ENCODE data around the gene OR10H5. TPM values are rescaled to one million over a fixed set of nuclear protein-coding genes. Genes with fewer than 3 reads are reported as not detected.

The OR10H5 gene
- total RNA-seq, 1 experiment from 2014 or later, result not detected

GRCh38 chr19:15820646-15821045 lies 33.2 kb downstream of the OR10H5 start:
- CTCF ChIA-PET, result no interaction called here
- BruUV-seq (replicated peaks), result no TSS peak

DNA sequence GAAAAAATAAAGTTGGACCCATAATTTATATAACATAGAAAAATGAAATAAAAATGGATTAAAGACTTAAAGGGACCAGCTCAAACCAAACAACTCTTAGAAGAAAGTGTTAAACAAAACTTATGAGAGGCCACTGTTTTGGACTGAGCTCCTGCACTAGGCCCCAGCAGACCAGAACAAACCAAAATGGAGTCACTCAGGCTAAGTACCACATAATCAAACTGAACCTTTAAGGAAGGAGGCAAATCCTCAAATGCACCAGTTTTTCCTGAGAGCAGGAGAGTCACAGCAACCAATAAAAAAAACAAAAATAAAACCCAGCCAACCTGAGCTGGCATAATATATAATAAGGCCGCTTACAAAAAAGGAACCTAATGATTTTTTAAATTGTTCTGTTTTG lies 38.3 kb downstream of the OR10H5 start:
- no peaks in the 10 kb centered on the region for H3K9me3 ChIP-seq (ENCODE audit: control insufficient read depth, insufficient read depth, low read depth, low read length)
- in situ Hi-C loops (cut with HindIII; ENCODE audit: low pct_unique_long_range_greater_than_20kb, low sequenced_read_pairs) (no loop called here), intact Hi-C loops (cut with micrococcal nuclease; ENCODE audit: unreplicated experiment) (no loop called here)
- no peaks in the 10 kb centered on the region for H3K4me1 ChIP-seq (ENCODE audit: control insufficient read depth, insufficient read depth, low read length)
- no peaks in the 10 kb centered on the region; the same call in 1 of the 2 replicates for H3K36me3 ChIP-seq (ENCODE audit: control insufficient read depth, insufficient read depth, low read length)
- POLR2A ChIA-PET, result no interaction called here
- H3K27me3 ChIP-seq (ENCODE audit: control insufficient read depth, insufficient read depth, low read length), result no peaks in the 10 kb centered on the region
- CTCF ChIA-PET, result no interaction called here
- no peak overlapping the region for H3K4me3 ChIP-seq (ENCODE audit: low read depth in 2 of 2, low read length in 2 of 2)
- no peak for ATAC-seq
- BruUV-seq (replicated peaks), result no TSS peak
- no peak overlapping the region for H3K27ac ChIP-seq (ENCODE audit: low read length)
- TF ChIP-seq REST (IDR thresholded peaks at IDR 0.05; ENCODE audit: insufficient read depth in 1 of 2, low read depth in 2 of 2, low read length in 1 of 2) (no peak), TCF7L2 (IDR thresholded peaks at IDR 0.05; ENCODE audit: low read depth, low read length) (no peak), CTCF (IDR thresholded peaks at IDR 0.05) (no peak), POLR2AphosphoS5 (IDR thresholded peaks at IDR 0.05; ENCODE audit: low read depth, low read length) (no peak), SIN3A (IDR thresholded peaks at IDR 0.05; ENCODE audit: borderline replicate concordance, insufficient read depth, low read depth, low read length) (no peak)
- no peak for DNase-seq (ENCODE audit: low read depth, low spot score)

More at GRCh38 chr19:15820646-15821045, 33.2 kb downstream of the OR10H5 start:
- TF ChIP-seq CTCF (IDR thresholded peaks at IDR 0.05) (no peak), POLR2AphosphoS5 (IDR thresholded peaks at IDR 0.05; ENCODE audit: low read depth, low read length) (no peak), TCF7L2 (IDR thresholded peaks at IDR 0.05; ENCODE audit: low read depth, low read length) (no peak), REST (IDR thresholded peaks at IDR 0.05; ENCODE audit: insufficient read depth in 1 of 2, low read depth in 2 of 2, low read length in 1 of 2) (no peak), SIN3A (IDR thresholded peaks at IDR 0.05; ENCODE audit: borderline replicate concordance, insufficient read depth, low read depth, low read length) (no peak)
- POLR2A ChIA-PET, result no interaction called here
- in situ Hi-C loops (cut with HindIII; ENCODE audit: low pct_unique_long_range_greater_than_20kb, low sequenced_read_pairs), result no loop called here
- Histone ChIP-seq H3K27me3 (ENCODE audit: control insufficient read depth, insufficient read depth, low read length) (no peaks in the 10 kb centered on the region), H3K4me3 (ENCODE audit: low read depth in 2 of 2, low read length in 2 of 2) (no peak overlapping the region), H3K9me3 (ENCODE audit: control insufficient read depth, insufficient read depth, low read depth, low read length) (no peaks in the 10 kb centered on the region), H3K36me3 (ENCODE audit: control insufficient read depth, insufficient read depth, low read length) (no peaks in the 10 kb centered on the region), H3K27ac (ENCODE audit: low read length) (no peak overlapping the region), H3K4me1 (ENCODE audit: control insufficient read depth, insufficient read depth, low read length) (no peaks in the 10 kb centered on the region)
- DNase-seq (ENCODE audit: low read depth, low spot score) (no peak), ATAC-seq (no peak)
- intact Hi-C loops (cut with micrococcal nuclease; ENCODE audit: unreplicated experiment), result no loop called here

All from Panc1 (cell line).